CD8-positive, alpha-beta memory T cell (primary cell): ENCODE results near the gene FAT4. TPM values are rescaled to one million over a fixed set of nuclear protein-coding genes. Genes with fewer than 3 reads are reported as not detected.

Experiments
- CTCF ChIA-PET: fragments of 350-600 bp; sonication (Branson Sonifier 250); formaldehyde crosslinking; loops from one replicate; lab custom pipeline; 2021; ENCODE audit warnings: antibody characterized with exemption; lab: Charles Lee
- POLR2A ChIA-PET: fragments of 350-600 bp; sonication (Branson Sonifier 250); formaldehyde crosslinking; loops from one replicate; lab custom pipeline; 2021; ENCODE audit warnings: antibody characterized with exemption; lab: Charles Lee
- DNase-seq, 5 donors: peaks; one replicate each; pipeline versions ENCODE4 v3.0.0 to v3.0.0-alpha.2; 2020 to 2022; ENCODE audit warnings: mixed read lengths in 1 of 5
- H3K27ac ChIP-seq: one replicate; pipeline ENCODE4 v1.7.0; 2013; ENCODE audit warnings: low read depth, mild to moderate bottlenecking, low read length, moderate library complexity
- H3K27me3 ChIP-seq: 2 replicates; pipeline ENCODE4 v1.7.0; 2013; ENCODE audit warnings: low read length, mild to moderate bottlenecking; ENCODE audit not compliant: insufficient read depth, poor library complexity, severe bottlenecking
- H3K36me3 ChIP-seq: 2 replicates; pipeline ENCODE4 v1.7.0; 2013; ENCODE audit warnings: mild to moderate bottlenecking, low read length, moderate library complexity; ENCODE audit not compliant: insufficient read depth
- H3K4me1 ChIP-seq: 2 replicates; pipeline ENCODE4 v1.7.0; 2013; ENCODE audit warnings: mild to moderate bottlenecking, low read length, moderate library complexity; ENCODE audit not compliant: insufficient read depth
- H3K4me3 ChIP-seq: 2 replicates; pipeline ENCODE4 v1.7.0; 2013; ENCODE audit warnings: mild to moderate bottlenecking, low read length
- H3K9me3 ChIP-seq: 2 replicates; pipeline ENCODE4 v1.7.0; 2013; ENCODE audit warnings: mild to moderate bottlenecking, low read length
- H3K27ac Mint-ChIP-seq, 8 donors: one replicate each; pipeline ENCODE4 v1.8.0; 2020 to 2021; ENCODE audit warnings: mixed read lengths in 8 of 8, mild to moderate bottlenecking in 6 of 8, inconsistent platforms in 3 of 8, moderate library complexity in 3 of 8
- H3K27me3 Mint-ChIP-seq, 2 donors: one replicate each; pipeline ENCODE4 v1.8.0; 2020 to 2021; ENCODE audit warnings: mixed read lengths in 2 of 2, mild to moderate bottlenecking in 1 of 2, moderate library complexity in 1 of 2
- H3K36me3 Mint-ChIP-seq, 3 donors: one replicate each; pipeline ENCODE4 v1.8.0; 2020 to 2021; ENCODE audit warnings: mixed read lengths in 3 of 3, inconsistent platforms in 1 of 3, mild to moderate bottlenecking in 1 of 3
- H3K4me1 Mint-ChIP-seq, 3 donors: one replicate each; pipeline ENCODE4 v1.8.0; 2020 to 2021; ENCODE audit warnings: mixed read lengths in 3 of 3, inconsistent platforms in 1 of 3, mild to moderate bottlenecking in 1 of 3
- H3K4me3 Mint-ChIP-seq, 7 donors: one replicate each; pipeline ENCODE4 v1.8.0; 2020 to 2021; ENCODE audit warnings: mixed read lengths in 7 of 7, mild to moderate bottlenecking in 6 of 7, moderate library complexity in 4 of 7, inconsistent platforms in 2 of 7
- H3K9me3 Mint-ChIP-seq, 5 donors: one replicate each; pipeline ENCODE4 v1.8.0; 2020 to 2022; ENCODE audit warnings: mixed read lengths in 5 of 5, mild to moderate bottlenecking in 3 of 5, moderate library complexity in 2 of 5, inconsistent platforms in 1 of 5
- polyA plus RNA-seq: library from polyadenylated mRNA; unstranded; fragments of 300-500 nt; fragmentation: Illumina TruSeq; gene quantifications from one replicate; pipeline ENCODE4 v1.2.3, GENCODE V29; 2021
- total RNA-seq, 2 experiments: library from RNA; stranded (reverse); gene quantifications; one replicate each; pipeline ENCODE4 v1.2.3, GENCODE V29; 2021

FAT4 gene
- total and polyA plus RNA-seq, 3 experiments from 2014 or later, result 0.02 to 0.04 TPM; not detected in 1

DNA sequence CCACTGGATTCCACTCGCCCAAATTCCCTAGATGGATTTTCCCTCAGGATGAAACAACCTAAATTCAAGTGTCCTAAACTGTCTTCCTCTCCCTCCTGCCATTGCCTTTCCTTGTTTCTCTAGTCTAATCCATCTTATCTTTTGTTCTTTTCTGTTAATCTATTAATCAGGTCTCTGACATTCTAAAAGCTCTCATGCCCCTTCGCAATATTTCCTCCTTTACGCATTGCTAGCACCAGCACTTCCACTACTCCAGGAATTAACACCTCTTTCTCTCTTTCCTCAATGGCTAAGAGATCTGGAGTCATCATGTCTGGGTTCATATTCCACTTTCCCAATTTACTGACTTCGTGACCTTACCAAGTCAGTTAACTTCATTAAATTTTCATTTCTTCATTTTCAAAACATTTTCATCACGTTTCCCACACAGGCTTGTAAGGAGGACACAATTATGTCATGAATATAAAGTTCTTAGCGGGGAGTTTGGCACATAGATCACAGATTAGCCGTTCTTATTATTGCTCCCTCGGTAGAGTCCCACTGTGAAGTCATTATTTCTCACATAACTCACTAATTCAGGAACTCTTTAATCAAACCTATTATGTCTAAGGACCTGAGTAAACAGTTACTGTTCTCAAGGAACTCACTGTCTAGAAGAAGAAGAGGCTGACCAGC lies 45.3 kb downstream of the FAT4 start:
- H3K36me3 ChIP-seq, result no peaks in the 10 kb centered on the region

DNA sequence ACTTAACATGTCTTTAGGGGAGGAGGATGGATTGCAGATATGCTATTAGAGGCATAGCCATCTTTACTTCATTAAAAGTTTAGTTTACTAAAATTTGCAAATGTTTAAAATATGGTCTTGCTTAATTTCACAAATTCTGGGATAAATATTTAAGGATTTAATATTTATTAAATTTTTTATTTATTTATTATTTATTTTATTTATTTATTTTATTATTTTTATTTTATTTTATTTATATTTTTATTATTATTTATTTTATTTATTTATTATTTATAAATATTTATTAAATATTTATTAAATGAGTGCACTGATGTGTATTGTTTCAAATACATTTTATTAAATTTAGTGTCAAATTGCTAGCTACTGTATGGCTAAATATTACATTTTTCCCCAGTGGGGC lies 46.0 kb downstream of the FAT4 start:
- Histone ChIP-seq H3K27ac (no peak overlapping the region), H3K36me3 (no peaks in the 10 kb centered on the region), H3K4me1 (no peaks in the 10 kb centered on the region), H3K4me3 (no peak overlapping the region), H3K27me3 (no peaks in the 10 kb centered on the region), H3K9me3 (no peaks in the 10 kb centered on the region)
- Mint-ChIP-seq H3K27ac (no peak overlapping the region), H3K9me3 (peaks cover 0 to 23% (median 3%) of the 10 kb centered on the region in 5 donors), H3K36me3 (no peaks in the 10 kb centered on the region), H3K27me3 (no peaks in the 10 kb centered on the region), H3K4me1 (no peaks in the 10 kb centered on the region), H3K4me3 (no peak overlapping the region)
- ChIA-PET POLR2A (no interaction called here), CTCF (no interaction called here)
- DNase-seq, result no peak

More for the DNA sequence above, 45.3 kb downstream of the FAT4 start:
- Mint-ChIP-seq H3K36me3 (no peaks in the 10 kb centered on the region), H3K9me3 (peaks cover 0 to 23% (median 3%) of the 10 kb centered on the region in 5 donors), H3K27ac (no peak overlapping the region), H3K27me3 (no peaks in the 10 kb centered on the region), H3K4me3 (no peak overlapping the region), H3K4me1 (no peaks in the 10 kb centered on the region)
- ChIA-PET POLR2A (no interaction called here), CTCF (no interaction called here)
- Histone ChIP-seq H3K27me3 (no peaks in the 10 kb centered on the region), H3K9me3 (no peaks in the 10 kb centered on the region), H3K27ac (no peak overlapping the region), H3K4me3 (no peak overlapping the region), H3K4me1 (no peaks in the 10 kb centered on the region)
- DNase-seq, result no peak
